MCF 10A (cell line): Measurements from ENCODE around the gene SYNDIG1. TPM values are rescaled to one million over a fixed set of nuclear protein-coding genes. Genes with fewer than 3 reads are reported as not detected.

Experiments
- BruUV-seq: library from RNA; stranded (reverse); fragments of 400-500 nt; replicated peaks from 2 replicates; lab custom pipeline; 2021; lab: Mats Ljungman, UMichigan
- CTCF ChIA-PET: fragments of 300-600 bp; sonication (Branson Sonifier 250); formaldehyde crosslinking; extraction: SDS; loops from one replicate; lab custom pipeline; 2021; ENCODE audit warnings: antibody characterized with exemption, inconsistent platforms; lab: Yijun Ruan, JAX
- POLR2A ChIA-PET: fragments of 300-600, 350-650 bp; sonication (Branson Sonifier 250); formaldehyde crosslinking; extraction: SDS; loops from one replicate; lab custom pipeline; 2020; ENCODE audit warnings: antibody characterized with exemption, inconsistent platforms; lab: Yijun Ruan, JAX
- DNase-seq: peaks from one replicate; pipeline ENCODE4 v3.0.0-alpha.2; 2018; ENCODE audit not compliant: unreplicated experiment
- H3K27ac Mint-ChIP-seq: one replicate; pipeline ENCODE4 v1.8.0; 2022; ENCODE audit warnings: mild to moderate bottlenecking, low read depth, mixed read lengths; ENCODE audit not compliant: unreplicated experiment
- H3K27me3 Mint-ChIP-seq: one replicate; pipeline ENCODE4 v1.8.0; 2022; ENCODE audit warnings: mixed read lengths; ENCODE audit not compliant: insufficient read depth, unreplicated experiment
- H3K36me3 Mint-ChIP-seq: one replicate; pipeline ENCODE4 v1.8.0; 2022; ENCODE audit warnings: mild to moderate bottlenecking, moderate library complexity, mixed read lengths; ENCODE audit not compliant: insufficient read depth, unreplicated experiment
- H3K4me1 Mint-ChIP-seq: one replicate; pipeline ENCODE4 v1.8.0; 2022; ENCODE audit warnings: mixed read lengths; ENCODE audit not compliant: insufficient read depth, unreplicated experiment
- H3K4me3 Mint-ChIP-seq: one replicate; pipeline ENCODE4 v1.8.0; 2022; ENCODE audit warnings: mild to moderate bottlenecking, moderate library complexity, mixed read lengths; ENCODE audit not compliant: unreplicated experiment
- H3K9me3 Mint-ChIP-seq: one replicate; pipeline ENCODE4 v1.8.0; 2022; ENCODE audit warnings: mixed read lengths; ENCODE audit not compliant: unreplicated experiment
- intact Hi-C: fragments of 100-400 bp; cut with micrococcal nuclease; formaldehyde crosslinking; loops from 2 replicates; pipeline ENCODE4 v1.14.1; 2022
- total RNA-seq: library from RNA; stranded (reverse); gene quantifications from 2 replicates; pipeline ENCODE4 v1.2.3, GENCODE V29; 2022
- TF ChIP-seq, protein P1 (sequence below): fragments of 200-600 bp; IDR thresholded peaks from one replicate; pipeline ENCODE4 v1.8.0; 2022; ENCODE audit warnings: antibody characterized with exemption, mild to moderate bottlenecking; ENCODE audit not compliant: unreplicated experiment

SYNDIG1 gene
- total RNA-seq, 1 experiment from 2014 or later: not detected

DNA sequence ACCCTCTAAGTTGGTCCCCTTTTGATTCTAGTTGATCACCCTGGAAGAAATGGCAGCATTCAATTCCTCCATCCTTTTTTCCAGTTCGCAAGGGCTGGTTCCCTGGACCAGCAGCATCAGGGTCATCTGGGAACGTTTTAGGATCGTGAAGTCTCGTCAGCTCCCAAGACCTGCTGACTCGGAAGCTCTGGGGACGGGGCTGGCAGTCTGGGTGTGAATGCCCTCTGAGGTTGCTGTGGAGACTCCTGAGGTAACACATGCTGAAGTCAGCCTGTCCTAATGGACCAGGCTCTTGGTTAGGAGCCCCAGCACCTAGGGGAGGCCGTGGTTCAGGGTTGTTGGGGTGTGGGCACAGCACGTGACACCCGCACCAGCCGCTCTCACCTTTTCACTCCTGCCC, 164.1 kb downstream of the SYNDIG1 start:
- no peak for DNase-seq
- H3K4me1 Mint-ChIP-seq: no peaks in the 10 kb centered on the region
- no peaks in the 10 kb centered on the region for H3K27me3 Mint-ChIP-seq
- H3K27ac Mint-ChIP-seq: no peak overlapping the region
- TF ChIP-seq, protein P1, sequence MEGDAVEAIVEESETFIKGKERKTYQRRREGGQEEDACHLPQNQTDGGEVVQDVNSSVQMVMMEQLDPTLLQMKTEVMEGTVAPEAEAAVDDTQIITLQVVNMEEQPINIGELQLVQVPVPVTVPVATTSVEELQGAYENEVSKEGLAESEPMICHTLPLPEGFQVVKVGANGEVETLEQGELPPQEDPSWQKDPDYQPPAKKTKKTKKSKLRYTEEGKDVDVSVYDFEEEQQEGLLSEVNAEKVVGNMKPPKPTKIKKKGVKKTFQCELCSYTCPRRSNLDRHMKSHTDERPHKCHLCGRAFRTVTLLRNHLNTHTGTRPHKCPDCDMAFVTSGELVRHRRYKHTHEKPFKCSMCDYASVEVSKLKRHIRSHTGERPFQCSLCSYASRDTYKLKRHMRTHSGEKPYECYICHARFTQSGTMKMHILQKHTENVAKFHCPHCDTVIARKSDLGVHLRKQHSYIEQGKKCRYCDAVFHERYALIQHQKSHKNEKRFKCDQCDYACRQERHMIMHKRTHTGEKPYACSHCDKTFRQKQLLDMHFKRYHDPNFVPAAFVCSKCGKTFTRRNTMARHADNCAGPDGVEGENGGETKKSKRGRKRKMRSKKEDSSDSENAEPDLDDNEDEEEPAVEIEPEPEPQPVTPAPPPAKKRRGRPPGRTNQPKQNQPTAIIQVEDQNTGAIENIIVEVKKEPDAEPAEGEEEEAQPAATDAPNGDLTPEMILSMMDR: no peak
- POLR2A ChIA-PET: no interaction called here
- CTCF ChIA-PET: no interaction called here
- intact Hi-C loops: no loop called here
- H3K36me3 Mint-ChIP-seq: no peaks in the 10 kb centered on the region
- BruUV-seq: no TSS peak
- H3K4me3 Mint-ChIP-seq: no peak overlapping the region
- peaks cover 25% of the 10 kb centered on the region for H3K9me3 Mint-ChIP-seq

- Mint-ChIP-seq H3K27ac (no peak overlapping the region), H3K4me3 (no peak overlapping the region), H3K27me3 (no peaks in the 10 kb centered on the region), H3K4me1 (no peaks in the 10 kb centered on the region), H3K9me3 (peaks cover 27% of the 10 kb centered on the region), H3K36me3 (no peaks in the 10 kb centered on the region)
- CTCF ChIA-PET: interaction anchor here (0.6 to 0.8 kb wide), 2 partner anchors 147 to 342 kb away, joined by 3 to 4 read pairs; no protein-coding TSS in a partner anchor
- TF ChIP-seq, protein P1: no peak
- peak; percentile 60 for DNase-seq
- POLR2A ChIA-PET: interaction anchor here (0.5 to 0.6 kb wide), 2 partner anchors 78 to 382 kb away, joined by 3 to 4 read pairs; no protein-coding TSS in a partner anchor
- BruUV-seq: no TSS peak
- intact Hi-C loops: no loop called here
These were observed 165.4 kb downstream of the SYNDIG1 start for GRCh38 chr20:24634855-24635254.

DNA sequence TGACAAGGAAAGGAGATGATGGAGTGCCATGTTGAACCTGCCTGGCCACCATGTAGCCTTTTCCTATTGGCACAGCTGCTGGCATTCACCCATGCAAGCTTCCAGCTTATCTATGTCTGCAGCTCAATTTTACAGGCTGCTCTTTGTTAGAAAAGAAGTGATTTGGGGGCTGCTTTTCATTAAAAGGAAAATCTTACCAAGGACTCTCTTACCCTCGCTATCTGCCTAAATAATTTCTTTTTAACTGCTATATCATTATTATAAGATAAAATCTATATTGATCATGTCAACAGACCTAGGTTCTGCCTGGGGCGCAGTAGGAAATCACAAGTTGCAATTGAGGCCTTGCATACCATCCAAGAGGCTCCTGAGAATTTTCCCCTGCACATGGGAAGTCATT, 167.2 kb downstream of the SYNDIG1 start:
- TF ChIP-seq, protein P1: no peak
- H3K27ac Mint-ChIP-seq: no peak overlapping the region
- no peak overlapping the region for H3K4me3 Mint-ChIP-seq
- no peaks in the 10 kb centered on the region for H3K4me1 Mint-ChIP-seq
- no peak for DNase-seq
- H3K27me3 Mint-ChIP-seq: no peaks in the 10 kb centered on the region
- ChIA-PET CTCF (no interaction called here), POLR2A (no interaction called here)
- no TSS peak for BruUV-seq
- intact Hi-C loops: no loop called here
- peaks cover 29% of the 10 kb centered on the region for H3K9me3 Mint-ChIP-seq
- H3K36me3 Mint-ChIP-seq: no peaks in the 10 kb centered on the region

DNA sequence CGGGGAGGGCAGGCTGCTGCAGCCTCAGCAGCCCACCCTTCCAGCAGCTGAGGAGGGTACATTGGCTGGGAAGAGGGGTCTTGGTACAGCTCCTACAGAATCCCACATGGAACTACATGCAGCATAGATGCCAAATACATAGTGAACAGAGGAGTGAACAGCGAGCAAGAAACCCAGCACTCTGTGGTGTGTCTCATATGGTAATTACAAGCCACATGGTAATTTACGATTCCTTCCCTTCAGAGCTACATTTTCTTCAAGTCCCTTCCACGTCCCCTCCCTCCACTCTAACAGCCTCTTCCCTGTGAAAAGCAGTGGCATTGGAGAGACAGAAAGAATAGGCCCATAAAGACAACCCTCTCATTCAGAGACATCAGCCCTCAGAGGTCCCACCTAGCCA, 167.7 kb downstream of the SYNDIG1 start:
- H3K27ac Mint-ChIP-seq: no peak overlapping the region
- TF ChIP-seq, protein P1: no peak
- no peak overlapping the region for H3K4me3 Mint-ChIP-seq
- H3K36me3 Mint-ChIP-seq: no peaks in the 10 kb centered on the region
- no peaks in the 10 kb centered on the region for H3K27me3 Mint-ChIP-seq
- ChIA-PET CTCF (no interaction called here), POLR2A (no interaction called here)
- intact Hi-C loops: no loop called here
- DNase-seq: no peak
- no peaks in the 10 kb centered on the region for H3K4me1 Mint-ChIP-seq
- peaks cover 29% of the 10 kb centered on the region for H3K9me3 Mint-ChIP-seq
- BruUV-seq: no TSS peak
